Epithelial cell of proximal tubule (primary cell): ENCODE measurements around the gene DIO1. TPM values are rescaled to one million over a fixed set of nuclear protein-coding genes. Genes with fewer than 3 reads are reported as not detected.
A peak's percentile ranks its signal among the peaks of the same experiment; 100 is the strongest.
"Not testable (repeated sequence)": the region's sequence is repeated elsewhere in the genome, so short reads cannot be mapped to it uniquely, and the experiment has no call there.

ENCODE experiments used
- DNase-seq: peaks from one replicate; pipeline ENCODE4 v3.0.0-alpha.2; 2011; ENCODE audit warnings: low read depth
- H3K4me3 ChIP-seq: 2 replicates; pipeline ENCODE4 v1.5.1; 2011; ENCODE audit warnings: low read depth, mild to moderate bottlenecking, low read length
- CTCF ChIP-seq: conservative IDR thresholded peaks from 2 replicates; pipeline ENCODE4 v1.5.1; 2012; ENCODE audit warnings: low read depth, mild to moderate bottlenecking, low read length
- total RNA-seq: library from RNA; depleted of rRNA; stranded (reverse); fragments of >200 nt; gene quantifications from 2 replicates; pipeline ENCODE4 v1.2.3, GENCODE V29; 2015

Gene DIO1
- total RNA-seq, 1 donor from 2014 or later: not detected

- no peak for DNase-seq
- no peak for TF ChIP-seq CTCF
- H3K4me3 ChIP-seq: no peak overlapping the region
Observed at GRCh38 chr1:53868565-53868964, 25.4 kb upstream of the DIO1 start.

GRCh38 chr1:53869454-53870117, 24.4 kb upstream of the DIO1 start:
- no peak overlapping the region for H3K4me3 ChIP-seq
- no peak for DNase-seq
- TF ChIP-seq CTCF: no peak

GRCh38 chr1:53871221-53871620, 22.8 kb upstream of the DIO1 start:
- TF ChIP-seq CTCF: no peak
- H3K4me3 ChIP-seq: no peak overlapping the region
- no peak for DNase-seq

- H3K4me3 ChIP-seq: no peak overlapping the region
- TF ChIP-seq CTCF: no peak
- no peak for DNase-seq
Observed at GRCh38 chr1:53871773-53872484, 22.1 kb upstream of the DIO1 start.

GRCh38 chr1:53875150-53875549, 18.8 kb upstream of the DIO1 start:
- not testable (repeated sequence) for DNase-seq, H3K4me3 ChIP-seq

- DNase-seq: no peak
- no peak overlapping the region for H3K4me3 ChIP-seq
- TF ChIP-seq CTCF: peak; percentile 74
Observed at GRCh38 chr1:53878492-53879105, 15.4 kb upstream of the DIO1 start.

GRCh38 chr1:53881853-53882252, 12.1 kb upstream of the DIO1 start:
- not testable (repeated sequence) for DNase-seq, H3K4me3 ChIP-seq

GRCh38 chr1:53883600-53883999, 10.4 kb upstream of the DIO1 start:
- DNase-seq, H3K4me3 ChIP-seq: not testable (repeated sequence)
